Cortex of kidney (tissue), 1 donor: Measurements from ENCODE around the gene LARGE1.

ENCODE experiments used
- DNase-seq: peaks from one replicate; lab custom pipeline; 2025; lab: John Stamatoyannopoulos, UW

The LARGE1 gene

GRCh38 chr22:33314316-33314715 is 606.0 kb downstream of the LARGE1 start:
- DNase-seq: no peak

- no peak for DNase-seq
These were observed 617.2 kb downstream of the LARGE1 start for GRCh38 chr22:33303099-33303498.

- no peak for DNase-seq
These were observed 617.7 kb downstream of the LARGE1 start for GRCh38 chr22:33302549-33302948.

GRCh38 chr22:33302049-33302545 is 618.2 kb downstream of the LARGE1 start:
- DNase-seq: no peak

- DNase-seq: no peak
These were observed 620.1 kb downstream of the LARGE1 start for GRCh38 chr22:33300165-33300564.

GRCh38 chr22:33299245-33299956 is 620.9 kb downstream of the LARGE1 start:
- no peak for DNase-seq

- no peak for DNase-seq
These were observed 623.3 kb downstream of the LARGE1 start for GRCh38 chr22:33296941-33297340.

- DNase-seq: no peak
These were observed 632.2 kb downstream of the LARGE1 start for GRCh38 chr22:33288078-33288477.

- no peak for DNase-seq
These were observed 645.2 kb downstream of the LARGE1 start for GRCh38 chr22:33275073-33275443.

- no peak for DNase-seq
These were observed 645.8 kb downstream of the LARGE1 start for GRCh38 chr22:33274214-33275072.

- DNase-seq: no peak
These were observed 647.4 kb downstream of the LARGE1 start for GRCh38 chr22:33272871-33273270.

GRCh38 chr22:33272180-33272579 is 648.1 kb downstream of the LARGE1 start:
- no peak for DNase-seq

- no peak for DNase-seq
These were observed 648.7 kb downstream of the LARGE1 start for GRCh38 chr22:33271390-33272161.

- DNase-seq: no peak
These were observed 649.7 kb downstream of the LARGE1 start for GRCh38 chr22:33270596-33270995.

GRCh38 chr22:33261699-33262098 is 658.6 kb downstream of the LARGE1 start:
- no peak for DNase-seq

- DNase-seq: no peak
These were observed 659.8 kb downstream of the LARGE1 start for GRCh38 chr22:33260498-33260897.

GRCh38 chr22:33255791-33256190 is 664.5 kb downstream of the LARGE1 start:
- no peak for DNase-seq

- no peak for DNase-seq
These were observed 671.3 kb downstream of the LARGE1 start for GRCh38 chr22:33248948-33249347.

GRCh38 chr22:33247758-33248157 is 672.5 kb downstream of the LARGE1 start:
- DNase-seq: no peak

GRCh38 chr22:33242078-33242477 is 678.2 kb downstream of the LARGE1 start:
- no peak for DNase-seq

GRCh38 chr22:33240888-33241475 is 679.3 kb downstream of the LARGE1 start:
- no peak for DNase-seq

- DNase-seq: no peak
These were observed 688.2 kb downstream of the LARGE1 start for GRCh38 chr22:33232071-33232470.
